GM19397 (cell line): Measurements from ENCODE around the gene RGPD4.

Experiments
- ATAC-seq: cut with Tn5 transposase; IDR thresholded peaks from one replicate; pipeline ENCODE4 v1.9.1; 2021; ENCODE audit warnings: mild to moderate bottlenecking, moderate library complexity; ENCODE audit not compliant: unreplicated experiment

RGPD4 gene

DNA sequence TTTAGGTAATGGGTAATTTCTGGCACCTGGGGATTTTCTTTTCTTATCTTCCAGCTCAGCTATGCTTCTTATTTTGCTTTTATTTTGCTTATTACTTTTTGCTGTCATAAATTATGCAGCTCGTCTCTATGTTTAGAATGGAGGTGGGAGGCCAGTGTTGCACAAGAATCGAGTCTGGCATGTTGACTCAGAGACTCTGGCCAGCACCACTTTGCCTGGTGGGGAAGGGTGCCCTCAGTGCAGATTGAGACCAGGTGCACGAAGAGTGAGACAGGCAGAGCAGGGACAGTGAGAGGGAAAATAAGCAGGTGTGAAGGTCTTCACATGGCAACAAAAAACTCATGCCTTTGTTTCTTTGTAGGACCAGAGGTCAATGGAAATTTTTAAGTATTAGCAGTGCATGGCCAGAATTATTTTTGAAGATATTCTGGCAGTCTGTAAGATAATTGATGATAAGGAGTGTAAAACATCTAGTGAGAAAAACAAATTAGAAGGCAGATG, 100.4 kb downstream of the RGPD4 start:
- ATAC-seq: no peak

DNA sequence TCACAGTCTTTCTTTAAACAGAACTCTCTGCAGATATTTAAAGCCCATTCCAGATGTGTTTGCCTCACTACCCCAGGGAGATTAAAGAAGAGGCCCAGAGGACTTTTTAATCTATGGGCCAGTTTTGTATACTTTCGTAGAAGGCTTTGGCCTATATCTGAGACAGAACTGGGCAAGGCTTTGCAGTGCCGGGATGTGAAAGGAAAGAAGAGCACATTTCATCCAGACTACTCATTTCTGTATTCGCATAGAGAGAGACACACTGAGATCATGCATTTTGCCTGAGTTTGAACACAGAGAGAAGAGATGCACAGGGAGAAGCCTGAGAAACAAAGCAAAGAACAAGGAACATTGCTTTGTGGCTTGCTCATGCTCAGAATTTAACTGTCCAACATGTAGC, 104.7 kb downstream of the RGPD4 start:
- ATAC-seq: no peak

DNA sequence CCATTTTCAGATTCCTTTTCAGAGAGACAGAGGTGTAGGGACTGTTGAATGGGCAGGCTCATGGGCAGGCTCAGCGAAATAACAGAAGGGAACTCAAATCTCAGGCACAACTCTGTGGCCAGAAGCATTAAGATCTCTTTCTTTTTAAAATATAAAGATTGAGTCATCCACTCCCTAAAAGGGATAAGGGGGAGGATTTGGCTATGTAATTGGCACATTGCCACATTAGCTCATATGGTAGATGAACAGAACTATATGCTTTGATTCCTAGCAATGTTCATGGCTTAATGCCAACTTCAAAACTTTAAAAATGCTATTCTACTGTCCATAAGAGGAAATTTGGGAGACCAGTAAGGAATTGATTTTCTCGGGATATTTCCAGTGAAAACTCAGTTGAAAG, 105.8 kb downstream of the RGPD4 start:
- no peak for ATAC-seq

DNA sequence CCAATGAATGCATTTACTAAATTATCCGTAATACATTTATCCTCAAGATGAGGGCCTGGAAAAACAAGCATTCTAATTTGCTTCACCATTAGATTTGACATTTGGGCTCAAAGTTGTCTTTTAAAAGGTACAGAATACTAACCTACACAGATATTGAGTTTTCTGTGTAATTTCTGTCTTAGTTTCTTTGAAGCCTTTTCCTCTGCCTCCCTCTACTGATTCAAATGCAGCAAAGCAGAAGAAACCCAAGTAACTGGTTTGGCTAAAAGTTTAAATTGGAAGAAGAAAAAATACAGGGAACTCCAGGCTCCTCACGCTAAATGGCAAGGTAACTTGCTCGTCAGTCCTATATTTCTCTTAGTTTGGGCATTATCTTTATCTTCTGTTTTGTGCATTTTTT, 106.3 kb downstream of the RGPD4 start:
- no peak for ATAC-seq

DNA sequence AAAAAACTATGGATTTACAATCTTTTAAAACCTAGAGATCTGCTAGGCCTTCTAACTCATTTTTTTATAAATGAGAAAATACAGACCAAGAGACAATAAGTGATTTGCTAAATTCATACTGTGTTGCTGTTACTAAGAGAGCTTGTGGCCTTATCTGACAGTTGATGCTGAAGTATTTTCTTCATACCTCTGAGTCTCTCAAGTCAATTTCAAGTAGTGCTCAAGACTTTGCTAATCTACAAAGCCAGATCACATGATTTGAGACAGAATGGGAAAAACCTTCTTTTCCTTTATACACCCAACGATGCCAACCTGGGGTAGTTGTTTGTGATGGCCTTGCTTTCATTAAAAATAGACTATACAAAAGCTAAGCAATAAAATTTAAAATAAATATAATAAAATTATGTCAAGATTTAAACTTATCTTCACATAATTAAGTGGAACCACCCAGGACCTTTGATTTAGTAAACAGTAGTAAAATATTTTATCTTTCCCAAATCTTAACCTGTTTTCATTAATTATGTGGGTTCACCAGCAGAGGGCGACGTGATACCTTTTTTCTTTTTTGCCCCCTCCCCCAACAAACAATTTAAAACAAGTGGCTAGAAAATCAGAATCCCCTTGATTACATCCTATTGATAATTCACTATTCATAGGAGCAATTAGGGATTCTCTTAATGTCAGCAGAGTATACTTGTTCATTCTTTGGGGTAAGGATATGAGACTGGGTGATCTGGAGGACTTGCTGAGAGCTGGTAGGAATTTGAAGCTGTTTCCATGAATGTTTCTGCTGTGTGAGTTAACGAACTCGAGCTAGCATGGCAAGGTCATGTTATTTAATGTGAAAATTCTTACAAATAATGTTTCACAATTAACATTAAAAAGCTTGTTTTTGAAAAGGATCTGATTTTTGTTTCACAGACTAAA, 110.0 kb downstream of the RGPD4 start:
- ATAC-seq: no peak
